ACC112 (cell line): ENCODE data around the gene SCAP.
"Not testable (repeated sequence)": the region's sequence is repeated elsewhere in the genome, so short reads cannot be mapped to it uniquely, and the experiment has no call there.

ENCODE experiments used
- H2AFZ ChIP-seq: fragments of 200-600 bp; sonication (generic); one replicate; pipeline ENCODE4 v1.6.0; 2017; ENCODE audit warnings: antibody characterized with exemption, low read length; ENCODE audit not compliant: unreplicated experiment
- H3K27ac ChIP-seq: fragments of 200-600 bp; sonication (generic); 2 replicates; pipeline ENCODE4 v1.5.1; 2014; ENCODE audit warnings: low read depth, mild to moderate bottlenecking, antibody characterized with exemption, low read length, moderate library complexity
- H3K27me3 ChIP-seq: fragments of 200-600 bp; sonication (generic); 2 replicates; pipeline ENCODE4 v1.6.1; 2014; ENCODE audit warnings: mild to moderate bottlenecking, antibody characterized with exemption, low read length, moderate library complexity, mixed read lengths; ENCODE audit not compliant: insufficient read depth
- H3K36me3 ChIP-seq: fragments of 200-600 bp; sonication (generic); 2 replicates; pipeline ENCODE4 v1.6.1; 2016; ENCODE audit warnings: mild to moderate bottlenecking, antibody characterized with exemption, low read length, moderate library complexity, mixed read lengths; ENCODE audit not compliant: insufficient read depth
- H3K4me1 ChIP-seq: fragments of 200-600 bp; sonication (generic); one replicate; pipeline ENCODE4 v1.6.1; 2016; ENCODE audit warnings: low read length, mixed read lengths; ENCODE audit not compliant: insufficient read depth, unreplicated experiment, control insufficient read depth
- H3K4me3 ChIP-seq: fragments of 200-600 bp; sonication (generic); 2 replicates; pipeline ENCODE4 v1.5.1; 2014; ENCODE audit warnings: mild to moderate bottlenecking, low read depth, low read length
- H3K79me2 ChIP-seq: fragments of 200-600 bp; sonication (generic); one replicate; pipeline ENCODE4 v1.6.0; 2016; ENCODE audit warnings: low read length; ENCODE audit not compliant: control insufficient read depth, unreplicated experiment, insufficient read depth

SCAP gene

GRCh38 chr3:47481763-47482162, 6.0 kb upstream of the SCAP start:
- not testable (repeated sequence) for H3K36me3 ChIP-seq, H3K4me3 ChIP-seq, H2AFZ ChIP-seq, H3K27me3 ChIP-seq, H3K27ac ChIP-seq, H3K4me1 ChIP-seq, H3K79me2 ChIP-seq

GRCh38 chr3:47480267-47480666, 4.5 kb upstream of the SCAP start:
- not testable (repeated sequence) for H3K4me1 ChIP-seq, H3K27ac ChIP-seq, H3K79me2 ChIP-seq, H2AFZ ChIP-seq, H3K4me3 ChIP-seq, H3K36me3 ChIP-seq, H3K27me3 ChIP-seq

GRCh38 chr3:47479826-47480160, 4.1 kb upstream of the SCAP start:
- Histone ChIP-seq H2AFZ (no peak overlapping the region), H3K27me3 (no peaks in the 10 kb centered on the region), H3K4me1 (peaks cover 9% of the 10 kb centered on the region), H3K79me2 (peaks cover 9% of the 10 kb centered on the region), H3K27ac (no peak overlapping the region), H3K36me3 (no peaks in the 10 kb centered on the region), H3K4me3 (no peak overlapping the region)

DNA sequence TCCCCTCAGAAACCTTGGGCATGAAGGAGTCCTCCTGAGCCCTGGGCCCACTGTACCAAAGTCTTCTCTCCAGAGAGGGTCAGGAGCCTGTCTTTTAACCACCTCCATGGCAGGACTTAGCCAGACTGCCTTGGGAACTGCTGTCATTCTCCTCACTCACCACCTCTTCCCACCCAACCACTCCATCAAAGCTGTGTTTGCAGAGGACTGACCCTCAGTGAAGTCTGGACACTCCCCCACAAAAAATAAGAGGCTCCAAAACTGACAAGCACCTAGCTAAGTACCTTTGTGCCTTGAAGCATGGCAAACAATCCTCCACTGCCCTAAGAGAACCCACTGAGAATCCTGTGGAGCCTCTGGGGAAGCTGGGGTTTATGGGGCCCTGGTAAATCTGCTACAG, 2.3 kb upstream of the SCAP start:
- Histone ChIP-seq H3K36me3 (no peaks in the 10 kb centered on the region), H3K27ac (no peak overlapping the region), H2AFZ (no peak overlapping the region)

DNA sequence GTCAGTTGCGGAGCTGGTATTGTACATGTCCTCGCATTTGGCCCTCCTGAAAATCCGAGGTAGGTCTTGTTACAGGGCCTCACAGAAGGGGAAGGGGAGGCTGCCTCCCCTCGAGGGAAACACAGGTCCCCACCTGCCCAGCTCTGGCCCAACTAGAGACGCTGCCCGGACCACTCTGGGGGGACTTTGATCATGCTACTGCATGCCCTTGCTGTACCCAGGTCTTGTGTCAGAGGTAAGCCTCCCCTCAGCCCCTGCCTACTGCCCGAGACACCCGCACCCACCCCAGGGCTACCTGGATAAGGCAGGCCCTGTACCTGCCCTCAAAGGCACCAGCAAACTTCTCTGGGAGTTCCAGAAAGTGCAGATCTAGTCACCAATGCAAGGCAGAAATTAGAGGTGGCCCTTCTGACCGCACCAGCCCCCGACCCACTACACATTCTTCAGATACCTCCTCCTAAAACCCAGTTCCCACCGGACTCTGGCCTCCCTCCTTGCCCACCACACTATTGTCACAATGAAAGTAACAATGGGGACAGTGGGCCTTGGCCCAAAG, 981 bp upstream of the SCAP start:
- H3K79me2 ChIP-seq = peaks cover 28% of the 10 kb centered on the region
- peak overlapping the region; percentile 79 for H2AFZ ChIP-seq
- peaks cover 9% of the 10 kb centered on the region for H3K4me1 ChIP-seq
- H3K27ac ChIP-seq = no peak overlapping the region
- H3K36me3 ChIP-seq = no peaks in the 10 kb centered on the region
- H3K4me3 ChIP-seq = peak overlapping the region; percentile 99
- H3K27me3 ChIP-seq = no peaks in the 10 kb centered on the region

More for the DNA sequence above, 2.3 kb upstream of the SCAP start:
- Histone ChIP-seq H3K4me1 (peaks cover 9% of the 10 kb centered on the region), H3K79me2 (peaks cover 22% of the 10 kb centered on the region), H3K27me3 (no peaks in the 10 kb centered on the region), H3K4me3 (no peak overlapping the region)

GRCh38 chr3:47476330-47476626, 537 bp upstream of the SCAP start:
- H3K27ac ChIP-seq = 0 out of 2 replicates have a peak overlapping the region, but pooled peaks have one; percentile 13
- peak overlapping the region; percentile 99 for H3K4me3 ChIP-seq
- H3K4me1 ChIP-seq = peaks cover 9% of the 10 kb centered on the region
- H3K27me3 ChIP-seq = no peaks in the 10 kb centered on the region
- H3K36me3 ChIP-seq = no peaks in the 10 kb centered on the region
- H3K79me2 ChIP-seq = peaks cover 31% of the 10 kb centered on the region
- peak overlapping the region; percentile 79 for H2AFZ ChIP-seq

- H3K79me2 ChIP-seq = peaks cover 37% of the 10 kb centered on the region
- peak overlapping the region; percentile 3; the same call in 1 of the 2 replicates for H3K27ac ChIP-seq
- H2AFZ ChIP-seq = peak overlapping the region; percentile 87
- H3K4me3 ChIP-seq = peak overlapping the region; percentile 99
- H3K36me3 ChIP-seq = no peaks in the 10 kb centered on the region
- peaks cover 9% of the 10 kb centered on the region for H3K4me1 ChIP-seq
- no peaks in the 10 kb centered on the region for H3K27me3 ChIP-seq
Measured at GRCh38 chr3:47475029-47475569, 642 bp downstream of the SCAP start.

GRCh38 chr3:47473391-47473790, 2.4 kb downstream of the SCAP start:
- H3K4me1 ChIP-seq = peaks cover 9% of the 10 kb centered on the region
- H2AFZ ChIP-seq = no peak overlapping the region
- H3K79me2 ChIP-seq = peaks cover 47% of the 10 kb centered on the region
- H3K36me3 ChIP-seq = no peaks in the 10 kb centered on the region
- H3K4me3 ChIP-seq = no peak overlapping the region; the same call in 1 of the 2 replicates
- no peaks in the 10 kb centered on the region for H3K27me3 ChIP-seq
- no peak overlapping the region for H3K27ac ChIP-seq

DNA sequence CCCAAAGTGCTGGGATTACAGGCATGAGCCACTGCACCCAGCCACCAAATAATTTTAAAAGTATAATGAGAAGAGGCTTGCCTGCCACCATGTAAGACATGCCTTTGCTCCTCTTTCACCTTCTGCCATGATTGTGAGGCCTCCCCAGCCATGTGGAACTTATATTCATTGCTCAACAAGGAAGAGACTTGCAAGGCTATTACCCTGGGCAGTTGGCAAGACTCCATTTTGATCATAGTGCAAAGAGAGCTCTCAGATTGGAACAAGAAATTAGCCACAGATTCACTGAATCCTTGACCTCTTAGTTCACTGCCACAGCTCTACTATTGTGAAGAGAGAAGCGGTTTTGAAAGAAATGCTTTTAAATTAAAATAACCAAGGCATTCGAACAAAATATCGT, 6.1 kb downstream of the SCAP start:
- peaks cover 51% of the 10 kb centered on the region for H3K79me2 ChIP-seq
- H3K36me3 ChIP-seq = no peaks in the 10 kb centered on the region
- H3K4me1 ChIP-seq = no peaks in the 10 kb centered on the region

DNA sequence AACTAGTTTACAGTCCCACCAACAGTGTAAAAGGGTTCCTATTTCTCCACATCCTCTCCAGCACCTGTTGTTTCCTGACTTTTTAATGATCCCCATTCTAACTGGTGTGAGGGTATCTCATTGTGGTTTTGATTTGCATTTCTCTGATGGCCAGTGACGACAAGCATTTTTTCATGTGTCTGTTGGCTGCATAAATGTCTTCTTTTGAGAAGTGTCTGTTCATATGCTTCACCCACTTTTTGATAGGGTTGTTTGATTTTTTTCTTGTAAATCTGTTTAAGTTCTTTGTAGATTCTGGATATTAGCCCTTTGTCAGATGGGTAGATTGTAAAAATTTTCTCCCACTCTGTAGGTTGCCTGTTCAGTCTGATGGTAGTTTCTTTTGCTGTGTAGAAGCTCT, 7.4 kb downstream of the SCAP start:
- not testable (repeated sequence) for H3K36me3 ChIP-seq, H2AFZ ChIP-seq
- peaks cover 43% of the 10 kb centered on the region for H3K79me2 ChIP-seq

More for the DNA sequence above, 6.1 kb downstream of the SCAP start:
- Histone ChIP-seq H3K27ac (no peak overlapping the region), H3K27me3 (no peaks in the 10 kb centered on the region), H2AFZ (no peak overlapping the region), H3K4me3 (no peak overlapping the region)

GRCh38 chr3:47464588-47464987, 11.2 kb downstream of the SCAP start:
- Histone ChIP-seq H3K27me3 (no peaks in the 10 kb centered on the region), H3K4me1 (no peaks in the 10 kb centered on the region), H3K4me3 (no peak overlapping the region), H3K79me2 (peaks cover 37% of the 10 kb centered on the region), H3K27ac (no peak overlapping the region), H2AFZ (no peak overlapping the region), H3K36me3 (no peaks in the 10 kb centered on the region)

More for the DNA sequence above, 7.4 kb downstream of the SCAP start:
- H3K4me3 ChIP-seq, H3K27ac ChIP-seq, H3K27me3 ChIP-seq, H3K4me1 ChIP-seq: not testable (repeated sequence)
